ENCODE results near the gene SMIM1.
"Not testable (repeated sequence)": the region's sequence is repeated elsewhere in the genome, so short reads cannot be mapped to it uniquely, and the experiment has no call there.

The SMIM1 gene

GRCh38 chr1:3796215-3797061 lies 23.9 kb downstream of the SMIM1 start, which contains the start of gene LRRC47:
TSS of gene LRRC47 (minus strand) at chr1:3796498. CDS start at chr1:3796476, 22 bp downstream.
- DNase-seq (ENCODE audit: low spot score) = peak; percentile 99

- DNase-seq (ENCODE audit: low spot score) = no peak
These were observed 27.6 kb downstream of the SMIM1 start for GRCh38 chr1:3799976-3800685.

GRCh38 chr1:3800795-3801194 lies 28.2 kb downstream of the SMIM1 start:
- not testable (repeated sequence) for DNase-seq (ENCODE audit: low spot score)

- no peak for DNase-seq (ENCODE audit: low spot score)
These were observed 31.5 kb downstream of the SMIM1 start for GRCh38 chr1:3803905-3804626.

- not testable (repeated sequence) for DNase-seq (ENCODE audit: low spot score)
These were observed 32.0 kb downstream of the SMIM1 start for GRCh38 chr1:3804627-3804944.

- no peak for DNase-seq (ENCODE audit: low spot score)
These were observed 32.5 kb downstream of the SMIM1 start for GRCh38 chr1:3805038-3805437.

GRCh38 chr1:3807769-3808168 lies 35.2 kb downstream of the SMIM1 start:
- DNase-seq (ENCODE audit: low spot score) = no peak

- no peak for DNase-seq (ENCODE audit: low spot score)
These were observed 37.1 kb downstream of the SMIM1 start for GRCh38 chr1:3809680-3810079.

- DNase-seq (ENCODE audit: low spot score) = not testable (repeated sequence)
These were observed 37.7 kb downstream of the SMIM1 start for GRCh38 chr1:3810149-3810761.

- no peak for DNase-seq (ENCODE audit: low spot score)
These were observed 39.0 kb downstream of the SMIM1 start for GRCh38 chr1:3811595-3811911.

GRCh38 chr1:3814065-3814464 lies 41.5 kb downstream of the SMIM1 start:
- no peak for DNase-seq (ENCODE audit: low spot score)

GRCh38 chr1:3814771-3815561 lies 42.4 kb downstream of the SMIM1 start:
- DNase-seq (ENCODE audit: low spot score) = no peak

- no peak for DNase-seq (ENCODE audit: low spot score)
These were observed 44.0 kb downstream of the SMIM1 start for GRCh38 chr1:3816331-3817137.

GRCh38 chr1:3817138-3817740 lies 44.7 kb downstream of the SMIM1 start:
- no peak for DNase-seq (ENCODE audit: low spot score)

- no peak for DNase-seq (ENCODE audit: low spot score)
These were observed 45.5 kb downstream of the SMIM1 start for GRCh38 chr1:3817821-3818597.

GRCh38 chr1:3819771-3820200 lies 47.2 kb downstream of the SMIM1 start:
- DNase-seq (ENCODE audit: low spot score) = no peak

GRCh38 chr1:3820316-3820715 lies 47.8 kb downstream of the SMIM1 start:
- no peak for DNase-seq (ENCODE audit: low spot score)

- DNase-seq (ENCODE audit: low spot score) = no peak
These were observed 48.5 kb downstream of the SMIM1 start for GRCh38 chr1:3821004-3821403.

GRCh38 chr1:3821447-3821846 lies 48.9 kb downstream of the SMIM1 start:
- DNase-seq (ENCODE audit: low spot score) = no peak

GRCh38 chr1:3821908-3822307 lies 49.4 kb downstream of the SMIM1 start:
- no peak for DNase-seq (ENCODE audit: low spot score)
